ENCODE data around the gene SCAMP5. TPM values are rescaled to one million over a fixed set of nuclear protein-coding genes. Genes with fewer than 3 reads are reported as not detected.

SCAMP5 gene
- polyA plus RNA-seq, 3 donors = 19.9 to 25.7 (median 21.7) TPM

GRCh38 chr15:75034615-75035014 lies 39.3 kb downstream of the SCAMP5 start:
- DNase-seq (ENCODE audit: extremely low read depth in 1 of 11, low read depth in 9 of 11, low spot score in 4 of 11) = no peak

DNA sequence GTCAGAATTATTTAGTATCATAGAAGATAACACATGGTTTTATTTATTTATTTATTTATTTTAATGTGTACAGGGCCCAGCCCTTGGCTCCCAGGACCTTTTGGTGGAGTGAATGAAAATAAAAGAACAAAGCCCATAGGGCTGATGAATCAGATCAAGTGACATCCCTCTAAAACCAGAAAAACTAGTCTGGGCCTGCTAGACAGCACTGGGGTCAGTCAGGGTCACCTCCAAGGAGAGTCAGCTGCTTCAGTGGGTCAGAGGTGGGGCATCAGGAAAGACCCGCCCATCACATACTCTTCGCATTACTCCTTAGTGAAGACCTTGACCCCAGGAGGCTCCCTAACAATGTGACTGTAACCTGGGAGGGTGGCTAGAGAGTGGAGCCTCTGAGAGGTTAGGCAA lies 40.9 kb downstream of the SCAMP5 start:
- no peak for DNase-seq (ENCODE audit: extremely low read depth in 1 of 11, low read depth in 9 of 11, low spot score in 4 of 11)

DNA sequence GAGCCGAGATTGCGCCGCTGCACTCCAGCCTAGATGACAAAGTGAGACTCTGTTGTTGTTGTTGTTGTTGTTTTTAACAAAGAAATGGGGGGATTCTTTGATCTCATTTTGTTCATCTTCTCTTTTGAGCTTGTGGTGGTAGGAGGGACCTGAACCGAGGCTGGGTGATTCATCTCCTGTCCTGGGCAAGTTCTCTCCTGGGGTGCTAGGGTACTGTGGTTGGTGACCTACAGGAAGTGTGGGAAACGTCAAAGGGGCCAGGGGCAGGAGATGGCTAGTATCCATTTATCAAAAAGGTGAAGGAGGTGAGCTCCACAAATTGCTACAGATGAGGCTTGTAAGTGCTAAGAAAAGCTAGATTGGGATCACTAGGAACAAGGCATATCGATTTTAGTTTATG lies 42.3 kb downstream of the SCAMP5 start:
- DNase-seq (ENCODE audit: extremely low read depth in 1 of 11, low read depth in 9 of 11, low spot score in 4 of 11) = no peak

GRCh38 chr15:75038231-75038630 lies 42.9 kb downstream of the SCAMP5 start:
- no peak for DNase-seq (ENCODE audit: extremely low read depth in 1 of 11, low read depth in 9 of 11, low spot score in 4 of 11)

DNA sequence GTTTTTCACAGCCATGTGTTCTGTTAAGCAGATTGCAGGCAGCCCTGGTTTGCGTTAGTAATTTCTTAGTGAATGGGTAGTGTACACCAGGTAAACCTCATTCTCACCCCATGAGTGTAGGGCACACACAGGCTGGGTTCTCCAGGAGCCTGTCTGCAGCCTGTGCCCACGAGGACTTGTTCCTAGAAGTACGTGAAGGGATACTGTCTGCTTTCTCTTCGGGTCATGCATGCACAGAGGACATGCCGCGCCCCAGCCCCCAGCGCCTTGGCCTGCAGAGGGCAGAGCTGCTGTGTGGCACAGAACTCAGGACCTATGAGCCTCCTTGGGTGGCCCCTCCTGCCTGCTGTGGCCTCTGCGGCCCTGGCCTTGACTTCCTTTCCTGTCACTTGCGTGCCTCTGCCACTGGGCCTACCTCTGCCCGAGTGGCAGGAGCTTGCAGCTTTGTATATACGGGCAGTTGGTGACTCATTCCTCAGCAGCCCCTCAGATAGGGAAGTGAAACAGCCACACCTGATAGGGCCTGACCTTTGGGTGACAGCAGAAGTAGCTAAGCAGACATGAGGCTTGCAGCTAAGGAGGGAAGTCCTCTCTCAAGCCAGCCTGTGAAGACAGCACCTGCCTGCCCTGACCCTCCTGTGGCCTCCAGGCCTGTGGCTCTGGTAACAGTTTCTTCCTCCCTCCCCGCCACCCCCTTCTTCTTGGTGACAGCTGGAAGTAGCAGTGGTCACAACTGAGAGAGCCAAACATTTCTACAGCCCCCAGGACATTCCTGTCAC lies 47.6 kb downstream of the SCAMP5 start:
- DNase-seq (ENCODE audit: extremely low read depth in 1 of 11, low read depth in 9 of 11, low spot score in 4 of 11) = peak in 1 of 11 donors; percentile 22

GRCh38 chr15:75043509-75044257 lies 48.3 kb downstream of the SCAMP5 start:
- peak in 9 of 11 donors; percentile 50 to 86 (median 69) for DNase-seq (ENCODE audit: extremely low read depth in 1 of 11, low read depth in 9 of 11, low spot score in 4 of 11)

DNA sequence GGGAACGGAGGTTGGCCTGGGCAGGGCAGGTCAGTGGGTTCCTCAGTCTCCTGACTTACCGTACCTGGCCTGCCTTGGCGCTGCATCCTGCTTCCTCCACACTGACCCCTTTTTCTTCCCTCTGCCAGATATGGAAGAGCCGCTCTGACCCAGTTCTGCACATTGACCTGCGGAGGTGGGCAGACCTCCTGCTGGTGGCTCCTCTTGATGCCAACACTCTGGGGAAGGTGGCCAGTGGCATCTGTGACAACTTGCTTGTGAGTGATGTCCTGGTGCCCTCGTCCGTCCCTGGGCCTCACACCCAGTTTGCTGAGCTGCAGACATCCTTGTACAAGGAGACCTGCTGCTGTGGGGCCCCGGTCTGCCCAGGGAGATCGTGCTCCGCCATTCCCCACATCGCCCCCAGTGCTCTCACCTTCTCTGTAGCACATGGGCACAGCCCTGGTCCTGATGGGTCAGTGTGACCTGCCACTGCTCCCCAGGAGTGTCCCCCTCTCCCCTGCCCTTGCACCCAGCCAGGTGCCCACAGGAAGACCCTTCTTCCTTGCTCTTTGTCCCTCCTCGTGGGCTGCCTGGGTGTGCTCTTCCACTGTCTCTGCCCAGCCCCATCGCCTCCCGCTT lies 49.0 kb downstream of the SCAMP5 start:
- no peak for DNase-seq (ENCODE audit: extremely low read depth in 1 of 11, low read depth in 9 of 11, low spot score in 4 of 11)

DNA sequence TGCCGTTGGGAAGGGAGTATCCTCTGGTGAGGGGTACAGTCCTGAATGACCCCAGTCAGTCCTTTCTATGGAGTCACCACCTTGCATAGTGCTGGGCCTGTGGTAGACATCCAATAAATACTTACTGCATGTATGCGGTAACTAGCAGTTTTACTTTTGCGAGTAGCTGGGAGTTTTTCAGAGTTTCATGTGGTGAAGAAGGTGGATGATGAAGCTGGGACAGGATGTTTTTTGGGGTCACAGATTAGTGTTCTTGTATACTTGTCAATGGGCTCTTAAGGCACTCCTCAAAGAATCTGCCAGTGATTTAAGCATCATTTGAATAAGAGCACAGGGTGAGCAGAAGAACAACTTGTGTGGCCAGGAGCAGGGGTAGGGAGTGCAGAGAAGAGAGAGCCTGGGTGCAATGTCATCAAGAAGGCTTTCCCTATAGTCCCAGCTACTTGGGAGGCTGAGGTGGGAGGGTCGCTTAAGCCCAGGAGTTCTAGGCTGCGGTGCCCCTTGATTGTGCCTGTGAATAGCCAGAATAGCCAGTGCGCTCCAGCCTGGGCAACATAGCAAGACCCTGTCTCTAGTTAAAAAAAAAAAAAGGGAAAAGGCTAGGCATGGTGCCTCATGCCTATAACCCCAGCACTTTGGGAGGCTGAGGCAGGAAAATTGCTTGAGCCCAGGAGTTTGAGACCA lies 50.1 kb downstream of the SCAMP5 start:
- DNase-seq (ENCODE audit: extremely low read depth in 1 of 11, low read depth in 9 of 11, low spot score in 4 of 11) = no peak

- DNase-seq (ENCODE audit: extremely low read depth in 1 of 11, low read depth in 9 of 11, low spot score in 4 of 11) = no peak
Measured at GRCh38 chr15:75048394-75048793, 53.0 kb downstream of the SCAMP5 start.

DNA sequence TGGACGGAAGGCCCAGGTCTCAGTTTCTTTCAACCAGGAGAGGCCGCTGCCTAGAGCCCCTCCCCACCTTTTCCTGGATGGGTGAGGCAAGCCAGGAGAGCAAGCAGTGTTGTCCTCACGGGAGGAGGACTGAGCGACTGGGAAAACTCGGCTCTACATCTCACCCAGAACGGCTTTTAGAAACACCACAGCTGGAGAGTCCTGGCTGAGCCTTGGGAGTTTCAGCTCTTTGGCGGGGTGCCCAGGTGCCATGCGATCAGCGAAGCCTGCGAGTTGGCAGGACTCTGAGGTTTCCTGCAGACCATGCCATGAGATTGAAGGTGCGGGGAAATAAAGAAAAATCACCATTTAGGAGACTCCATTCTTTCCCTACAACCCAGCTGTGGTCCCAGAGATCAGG lies 54.0 kb downstream of the SCAMP5 start:
- no peak for DNase-seq (ENCODE audit: extremely low read depth in 1 of 11, low read depth in 9 of 11, low spot score in 4 of 11)

DNA sequence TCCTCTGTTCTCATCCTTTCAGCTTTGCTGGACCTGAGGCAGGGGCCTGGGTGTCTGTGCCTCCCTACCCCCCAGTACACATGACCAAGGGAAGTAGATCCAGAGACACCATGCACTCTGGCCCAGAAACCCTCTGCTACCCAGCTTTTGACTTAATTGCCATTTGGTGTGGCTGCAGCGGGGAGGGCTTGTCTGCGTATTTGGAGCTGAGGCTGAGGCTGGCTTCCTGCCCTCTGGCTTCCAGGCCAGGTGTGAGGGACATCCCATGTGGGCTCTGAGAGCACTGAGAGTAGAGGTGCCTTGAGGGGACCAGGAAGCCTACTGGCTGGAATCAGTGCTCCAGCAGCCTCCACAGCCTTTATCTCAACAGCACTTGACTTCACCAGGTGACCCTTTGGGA lies 54.9 kb downstream of the SCAMP5 start:
- DNase-seq (ENCODE audit: extremely low read depth in 1 of 11, low read depth in 9 of 11, low spot score in 4 of 11) = no peak

DNA sequence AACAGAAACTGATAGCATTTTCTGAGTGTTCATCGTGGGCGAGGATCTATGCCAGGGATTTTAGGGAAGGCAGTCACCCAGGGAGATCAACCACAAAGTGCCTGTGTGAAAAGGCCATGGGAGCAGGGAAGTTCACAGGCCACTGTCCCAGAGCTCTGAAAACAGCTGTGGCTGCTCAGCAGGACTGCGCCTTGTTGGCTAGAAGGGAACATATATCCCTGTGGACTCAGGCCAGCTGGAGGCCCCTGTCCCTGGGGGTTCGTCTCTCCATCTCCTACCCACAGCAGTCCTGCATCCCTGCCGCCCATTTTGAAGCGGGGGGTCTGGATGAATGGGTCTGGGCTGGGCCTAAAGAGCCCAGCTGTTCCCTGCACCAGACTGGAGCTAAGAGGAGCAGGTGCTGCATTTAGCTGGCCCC lies 55.8 kb downstream of the SCAMP5 start:
- no peak for DNase-seq (ENCODE audit: extremely low read depth in 1 of 11, low read depth in 9 of 11, low spot score in 4 of 11)

GRCh38 chr15:75051711-75052110 lies 56.3 kb downstream of the SCAMP5 start:
- DNase-seq (ENCODE audit: extremely low read depth in 1 of 11, low read depth in 9 of 11, low spot score in 4 of 11) = no peak

GRCh38 chr15:75052972-75053747 lies 57.8 kb downstream of the SCAMP5 start:
- no peak for DNase-seq (ENCODE audit: extremely low read depth in 1 of 11, low read depth in 9 of 11, low spot score in 4 of 11)

DNA sequence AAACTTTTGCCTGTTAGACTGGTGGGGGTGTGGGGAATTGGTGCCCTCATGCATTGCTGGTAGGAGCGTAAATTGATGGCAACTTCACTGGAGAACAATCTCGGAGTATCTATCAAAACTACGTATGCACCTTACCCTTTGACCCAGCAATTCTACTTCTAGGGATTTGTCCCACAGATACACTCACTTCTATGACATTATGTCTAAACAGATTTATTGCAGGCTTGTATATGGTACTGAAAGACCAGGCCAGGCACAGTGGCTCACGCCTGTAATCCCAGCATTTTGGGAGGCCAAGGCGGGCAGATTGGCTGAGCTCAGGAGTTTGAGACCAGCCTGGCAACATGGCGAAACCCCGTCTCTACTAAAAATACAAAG lies 58.4 kb downstream of the SCAMP5 start:
- DNase-seq (ENCODE audit: extremely low read depth in 1 of 11, low read depth in 9 of 11, low spot score in 4 of 11) = no peak

DNA sequence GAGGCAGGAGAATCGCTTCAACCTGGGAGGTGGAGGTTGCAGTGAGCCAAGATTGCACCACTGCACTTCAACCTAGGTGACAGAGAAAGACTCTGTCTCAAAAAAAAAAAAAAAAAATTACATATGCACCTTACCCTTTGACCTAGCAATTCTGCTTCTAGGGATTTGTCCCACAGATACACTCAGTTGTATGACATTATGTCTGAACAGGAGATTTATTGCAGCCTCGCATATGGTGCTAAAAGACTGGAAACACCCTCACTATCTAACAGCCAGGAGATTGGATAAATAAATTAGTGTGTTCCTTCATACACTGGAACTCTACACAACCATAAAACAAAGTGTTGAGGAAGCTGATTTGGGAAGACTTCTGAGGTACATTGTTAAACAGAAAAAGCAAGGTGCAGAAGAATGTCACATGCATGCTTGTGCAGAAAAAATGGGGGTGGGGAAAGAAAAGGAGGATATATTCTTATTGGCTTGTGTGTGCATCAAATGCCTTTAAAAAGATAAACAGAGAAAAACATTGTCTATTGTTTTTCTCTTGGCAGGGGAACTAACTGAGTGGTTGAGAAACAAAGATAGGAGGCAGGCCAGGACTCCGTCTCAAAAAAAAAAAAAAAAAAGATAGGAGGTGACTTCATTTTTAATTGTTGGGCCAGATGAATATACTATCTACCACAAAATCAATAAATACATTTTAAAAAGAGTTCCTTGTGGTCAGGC lies 59.0 kb downstream of the SCAMP5 start:
- no peak for DNase-seq (ENCODE audit: extremely low read depth in 1 of 11, low read depth in 9 of 11, low spot score in 4 of 11)

- no peak for DNase-seq (ENCODE audit: extremely low read depth in 1 of 11, low read depth in 9 of 11, low spot score in 4 of 11)
Measured at GRCh38 chr15:75056036-75056435, 60.7 kb downstream of the SCAMP5 start.
